GM23248 (cell line): ENCODE results near the gene MAF. TPM values are rescaled to one million over a fixed set of nuclear protein-coding genes. Genes with fewer than 3 reads are reported as not detected.

Experiments
- DNase-seq: peaks from one replicate; pipeline ENCODE4 v3.0.0-alpha.2; 2015
- H2AFZ ChIP-seq: fragments of 200-600 bp; sonication (generic); 2 replicates; pipeline ENCODE4 v1.6.1; 2016; ENCODE audit warnings: antibody characterized with exemption
- H3F3A ChIP-seq: fragments of 200-600 bp; sonication (generic); 2 replicates; pipeline ENCODE4 v1.6.1; 2016; ENCODE audit warnings: mild to moderate bottlenecking, antibody characterized with exemption, mixed run types; ENCODE audit not compliant: insufficient read depth
- H3K27ac ChIP-seq: fragments of 200-600 bp; sonication (generic); 2 replicates; pipeline ENCODE4 v1.5.1; 2016; ENCODE audit warnings: mild to moderate bottlenecking
- H3K27me3 ChIP-seq: fragments of 200-600 bp; sonication (generic); replicated peaks from 2 replicates; pipeline ENCODE4 v1.6.1; 2016; ENCODE audit warnings: mild to moderate bottlenecking; ENCODE audit not compliant: insufficient read depth
- H3K36me3 ChIP-seq: fragments of 200-600 bp; sonication (generic); 2 replicates; pipeline ENCODE4 v1.6.1; 2016; ENCODE audit warnings: low read depth, mild to moderate bottlenecking
- H3K4me1 ChIP-seq: fragments of 200-600 bp; sonication (generic); 2 replicates; pipeline ENCODE4 v1.6.1; 2016; ENCODE audit warnings: mild to moderate bottlenecking; ENCODE audit not compliant: insufficient read depth
- H3K4me2 ChIP-seq: fragments of 200-600 bp; sonication (generic); one replicate; pipeline ENCODE4 v1.6.1; 2016; ENCODE audit warnings: mild to moderate bottlenecking; ENCODE audit not compliant: unreplicated experiment
- H3K4me3 ChIP-seq: fragments of 200-600 bp; sonication (generic); 2 replicates; pipeline ENCODE4 v1.5.1; 2016; ENCODE audit warnings: mild to moderate bottlenecking
- H3K79me2 ChIP-seq: fragments of 200-600 bp; sonication (generic); 2 replicates; pipeline ENCODE4 v1.6.1; 2016; ENCODE audit warnings: mild to moderate bottlenecking; ENCODE audit not compliant: insufficient read depth
- H3K9ac ChIP-seq: fragments of 200-600 bp; sonication (generic); 2 replicates; pipeline ENCODE4 v1.6.1; 2016; ENCODE audit warnings: mild to moderate bottlenecking
- H3K9me2 ChIP-seq: fragments of 200-600 bp; sonication (generic); 2 replicates; pipeline ENCODE4 v1.6.1; 2016; ENCODE audit warnings: mixed run types, mild to moderate bottlenecking, moderate library complexity; ENCODE audit not compliant: insufficient read depth
- H3K9me3 ChIP-seq: fragments of 200-600 bp; sonication (generic); one replicate; pipeline ENCODE4 v1.6.1; 2017; ENCODE audit warnings: low read depth
- H4K20me1 ChIP-seq: fragments of 200-600 bp; sonication (generic); 2 replicates; pipeline ENCODE4 v1.6.0; 2016; ENCODE audit not compliant: insufficient read depth
- EZH2 ChIP-seq: fragments of 200-600 bp; sonication (generic); IDR thresholded peaks from 2 replicates; pipeline ENCODE4 v1.6.1; 2018; ENCODE audit warnings: antibody characterized with exemption, mild to moderate bottlenecking; ENCODE audit not compliant: insufficient read depth, poor library complexity, severe bottlenecking
- EZH2phosphoT487 ChIP-seq: fragments of 200-600 bp; sonication (generic); IDR thresholded peaks from 2 replicates; pipeline ENCODE4 v1.6.1; 2018; ENCODE audit warnings: antibody characterized with exemption, moderate library complexity, mild to moderate bottlenecking, low read depth; ENCODE audit not compliant: insufficient read depth
- WGBS, 2 experiments: methylation state at CpG; one replicate each; pipeline ENCODE4 v1.1.6; 2015 to 2017; ENCODE audit warnings: low lambda C conversion rate in 2 of 2, low coverage in 1 of 2; ENCODE audit errors: missing lambda C conversion rate in 2 of 2; 5-methylcytosine and 5-hydroxymethylcytosine counted together
- in situ Hi-C: fragments of 300-500 bp; cut with MboI; formaldehyde crosslinking; loops from 2 replicates; pipeline ENCODE4 v1.15.0; 2020
- polyA plus RNA-seq: library from polyadenylated mRNA; unstranded; fragments of >200 nt; fragmentation: Nextera tagmentation; extraction: Ambion mirVana; gene quantifications from 2 replicates; pipeline ENCODE4 v1.2.1, GENCODE V29; 2016
- total RNA-seq: library from RNA; depleted of rRNA; stranded (reverse); fragments of >200 nt; shearing (Covaris generic); gene quantifications from 2 replicates; pipeline ENCODE4 v1.2.3, GENCODE V29; 2014

Gene MAF
- total and polyA plus RNA-seq, 2 experiments from 2014 or later: 0.22 TPM; not detected in 1

DNA sequence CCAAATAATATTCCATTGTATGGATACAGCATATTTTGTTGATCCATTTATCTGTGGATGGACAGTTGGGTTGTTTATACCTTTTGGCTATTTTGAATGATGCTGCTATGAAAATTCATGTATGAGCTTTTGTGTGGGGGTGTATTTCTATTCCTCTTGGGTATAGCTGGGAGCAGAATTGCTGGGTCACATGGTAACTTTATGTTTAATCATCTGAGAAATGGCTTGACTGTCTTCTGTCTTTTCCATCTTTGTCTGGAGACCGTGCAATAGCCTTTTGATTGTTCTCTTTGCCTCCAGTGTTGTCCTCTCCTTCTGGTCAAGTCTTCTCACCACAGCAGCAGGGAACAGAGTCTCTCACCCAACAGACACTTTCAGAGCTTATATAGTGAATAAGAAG, 20.5 kb upstream of the MAF start:
- Histone ChIP-seq H3K9ac (no peak overlapping the region), H3K4me3 (no peak overlapping the region), H3K9me3 (no peaks in the 10 kb centered on the region), H3K9me2 (no peaks in the 10 kb centered on the region), H3K79me2 (no peaks in the 10 kb centered on the region), H2AFZ (no peak overlapping the region), H4K20me1 (no peaks in the 10 kb centered on the region), H3K27ac (no peak overlapping the region), H3K4me1 (no peaks in the 10 kb centered on the region), H3K36me3 (no peaks in the 10 kb centered on the region), H3K4me2 (no peak overlapping the region), H3K27me3 (no peaks in the 10 kb centered on the region), H3F3A (no peaks in the 10 kb centered on the region)
- WGBS, 2 experiments: 10 to 20% methylated on average over 1 of the region's 1 CpG
- no peak for TF ChIP-seq EZH2
- TF ChIP-seq EZH2phosphoT487: no peak
- in situ Hi-C loops: no loop called here
- DNase-seq: no peak

DNA sequence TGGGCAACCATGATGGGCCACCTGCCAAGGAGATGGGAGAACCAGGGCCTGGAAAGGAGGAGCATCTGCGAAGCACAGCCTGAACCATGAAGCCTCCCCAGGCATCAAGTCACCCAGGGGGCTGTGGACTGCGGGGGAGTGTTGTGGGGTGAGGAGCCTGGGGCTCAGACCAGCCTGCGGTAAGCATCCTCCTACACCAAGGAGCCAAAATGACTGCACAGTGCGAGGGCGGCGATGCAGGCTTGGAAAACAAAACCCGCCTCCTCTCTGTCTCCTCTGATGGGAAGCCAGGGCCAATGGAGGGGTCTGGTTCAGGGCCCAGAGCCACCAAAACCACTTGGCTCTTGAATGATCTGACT, 18.1 kb upstream of the MAF start:
- Histone ChIP-seq H3K36me3 (no peaks in the 10 kb centered on the region), H3K4me3 (no peak overlapping the region), H3K9me2 (no peaks in the 10 kb centered on the region), H4K20me1 (no peaks in the 10 kb centered on the region), H3K79me2 (no peaks in the 10 kb centered on the region), H3K27ac (no peak overlapping the region), H2AFZ (no peak overlapping the region), H3K4me2 (no peak overlapping the region), H3K9ac (no peak overlapping the region), H3K9me3 (no peaks in the 10 kb centered on the region), H3K27me3 (no peaks in the 10 kb centered on the region), H3F3A (no peaks in the 10 kb centered on the region), H3K4me1 (no peaks in the 10 kb centered on the region)
- DNase-seq: no peak
- WGBS, 2 experiments: 66 to 72% methylated on average over 7 of the region's 7 CpGs
- in situ Hi-C loops: no loop called here
- TF ChIP-seq EZH2: no peak
- no peak for TF ChIP-seq EZH2phosphoT487

DNA sequence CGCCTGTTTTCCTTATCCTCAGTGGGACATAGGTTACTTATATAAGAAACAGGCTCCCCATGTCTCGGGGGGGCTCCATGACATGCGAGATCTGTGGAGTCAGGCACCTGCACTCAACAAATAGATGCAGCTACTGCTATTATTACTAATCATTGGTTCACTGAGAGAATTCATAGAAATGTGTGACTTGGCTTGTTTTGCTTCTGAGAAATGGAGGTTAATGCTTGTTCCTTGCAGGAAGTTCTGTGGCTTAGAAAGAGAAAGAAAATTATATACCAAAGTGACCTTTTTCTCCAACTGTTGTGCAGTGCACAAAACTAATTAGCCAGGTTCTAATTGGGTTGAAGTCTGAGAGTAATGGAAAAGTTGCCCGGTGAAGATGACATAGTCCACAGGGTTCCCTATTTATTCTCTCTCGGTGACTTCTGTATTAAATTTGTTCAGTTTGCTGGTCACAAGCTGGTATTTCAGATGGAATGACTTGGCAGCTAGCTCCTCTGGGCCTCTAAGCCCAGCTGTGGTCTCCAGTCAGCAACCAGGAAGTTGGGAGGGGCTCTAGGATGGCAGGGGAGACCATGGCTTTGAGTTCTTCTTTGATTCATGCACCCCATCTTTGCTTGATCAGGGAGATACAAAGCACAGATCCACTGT, 17.6 kb upstream of the MAF start:
- Histone ChIP-seq H3K36me3 (no peaks in the 10 kb centered on the region), H3F3A (no peaks in the 10 kb centered on the region), H4K20me1 (no peaks in the 10 kb centered on the region), H2AFZ (no peak overlapping the region), H3K9me3 (no peaks in the 10 kb centered on the region), H3K9me2 (no peaks in the 10 kb centered on the region), H3K79me2 (no peaks in the 10 kb centered on the region), H3K4me3 (no peak overlapping the region), H3K27ac (no peak overlapping the region), H3K4me2 (no peak overlapping the region), H3K4me1 (no peaks in the 10 kb centered on the region), H3K9ac (no peak overlapping the region), H3K27me3 (no peaks in the 10 kb centered on the region)
- DNase-seq: no peak
- 58 to 60% methylated on average over 5 of the region's 5 CpGs for WGBS, 2 experiments
- TF ChIP-seq EZH2 (no peak), EZH2phosphoT487 (no peak)
- in situ Hi-C loops: no loop called here

DNA sequence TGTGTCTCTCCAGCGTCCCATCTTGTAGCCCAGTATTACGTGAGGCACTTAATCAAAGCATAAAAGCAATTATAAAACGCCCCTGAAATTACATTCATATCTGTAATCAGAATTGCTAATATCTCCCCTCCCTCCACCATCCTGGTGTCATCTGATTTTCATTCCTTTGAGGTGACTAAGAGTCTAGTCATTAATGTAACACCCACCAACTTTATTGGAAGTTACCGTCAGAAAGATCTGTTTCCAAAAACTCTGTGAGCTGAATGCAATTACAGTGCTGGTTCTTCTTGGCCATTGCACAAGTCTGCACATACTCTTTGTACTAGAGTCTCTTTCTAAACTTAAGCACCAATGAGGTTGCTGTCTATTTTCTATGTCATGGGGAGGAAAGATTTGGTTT, 12.5 kb upstream of the MAF start:
- no peaks in the 10 kb centered on the region for H3K36me3 ChIP-seq
- 2% methylated on average over 4 of the region's 4 CpGs for WGBS, 2 experiments
- in situ Hi-C loops: no loop called here
- no peaks in the 10 kb centered on the region for H3K4me1 ChIP-seq
- H4K20me1 ChIP-seq: no peaks in the 10 kb centered on the region
- H3F3A ChIP-seq: no peaks in the 10 kb centered on the region
- H3K9me3 ChIP-seq: no peaks in the 10 kb centered on the region
- H3K27me3 ChIP-seq: no peaks in the 10 kb centered on the region
- TF ChIP-seq EZH2: no peak
- no peak for TF ChIP-seq EZH2phosphoT487
- no peak overlapping the region for H2AFZ ChIP-seq
- H3K79me2 ChIP-seq: no peaks in the 10 kb centered on the region
- no peaks in the 10 kb centered on the region for H3K9me2 ChIP-seq
- no peak overlapping the region for H3K4me3 ChIP-seq
- H3K9ac ChIP-seq: no peak overlapping the region
- H3K27ac ChIP-seq: no peak overlapping the region
- no peak overlapping the region for H3K4me2 ChIP-seq
- DNase-seq: peak; percentile 9

GRCh38 chr16:79612207-79612606, 11.7 kb upstream of the MAF start:
- Histone ChIP-seq H3K9ac (no peak overlapping the region), H4K20me1 (no peaks in the 10 kb centered on the region), H3K36me3 (no peaks in the 10 kb centered on the region), H3K27me3 (no peaks in the 10 kb centered on the region), H3K4me3 (no peak overlapping the region), H3K4me1 (no peaks in the 10 kb centered on the region), H3K9me2 (no peaks in the 10 kb centered on the region), H3K4me2 (no peak overlapping the region), H2AFZ (no peak overlapping the region), H3K9me3 (no peaks in the 10 kb centered on the region), H3F3A (no peaks in the 10 kb centered on the region), H3K79me2 (no peaks in the 10 kb centered on the region), H3K27ac (no peak overlapping the region)
- TF ChIP-seq EZH2: no peak
- TF ChIP-seq EZH2phosphoT487: no peak
- in situ Hi-C loops: no loop called here
- WGBS, 2 experiments: 3 to 14% methylated on average over 2 of the region's 2 CpGs
- no peak for DNase-seq
